ENCODE results near the gene ANO1. TPM values are rescaled to one million over a fixed set of nuclear protein-coding genes. Genes with fewer than 3 reads are reported as not detected.

The ANO1 gene
- total and polyA plus RNA-seq, 2 of the 8 experiments (the other 6 are each of a cell fraction or from before 2014, with no cell fraction given): 4.7 to 5.0 TPM

- no peaks in the 10 kb centered on the region for H3K79me2 ChIP-seq (ENCODE audit: control insufficient read depth in 1 of 2, insufficient read depth in 2 of 2, low read length in 2 of 2)
- H4K20me1 ChIP-seq (replicated peaks in 1 of 2; ENCODE audit: control insufficient read depth in 1 of 2, insufficient read depth in 2 of 2, low read length in 2 of 2): no peaks in the 10 kb centered on the region
- H3K4me3 ChIP-seq (ENCODE audit: extremely low read depth in 1 of 4, insufficient read depth in 2 of 4, low read depth in 3 of 4, low read length in 4 of 4): no peak overlapping the region
- H3K4me2 ChIP-seq (ENCODE audit: insufficient read depth in 1 of 2, low read depth in 2 of 2, low read length in 2 of 2): no peak overlapping the region
- no peak overlapping the region for H2BK120ac ChIP-seq (replicated peaks; ENCODE audit: low read depth, low read length)
- no peak overlapping the region for H3K56ac ChIP-seq (replicated peaks; ENCODE audit: insufficient read length, low read depth, low read length)
- 80% methylated on average over 19 of the region's 19 CpGs; no CpG with 5 or more reads in 1 of the 2 experiments for WGBS, 2 experiments (ENCODE audit: extremely low coverage in 1 of 2, insufficient coverage in 1 of 2, insufficient read length in 1 of 2, insufficient replicate concordance in 2 of 2, low coverage in 1 of 2, low lambda C conversion rate in 2 of 2, missing lambda C conversion rate in 1 of 2)
- H3K18ac ChIP-seq (ENCODE audit: extremely low read depth, low read length): no peak overlapping the region
- H2AK5ac ChIP-seq (ENCODE audit: low read depth, low read length): peak overlapping the region; percentile 86; the same call in 1 of the 2 replicates
- H4K91ac ChIP-seq (replicated peaks; ENCODE audit: insufficient read length, low read length): peak overlapping the region; percentile 25
- no peak overlapping the region for H4K8ac ChIP-seq (ENCODE audit: extremely low read depth, insufficient read depth, low read length)
- H3K23me2 ChIP-seq (ENCODE audit: low read depth, low read length): no peaks in the 10 kb centered on the region
- FAIRE-seq (no peak), DNase-seq (ENCODE audit: low read depth in 1 of 2, low spot score in 2 of 2) (no peak)
- no peaks in the 10 kb centered on the region for H3K9me3 ChIP-seq (ENCODE audit: insufficient read depth in 2 of 2, low read depth in 1 of 2, low read length in 1 of 2)
- POLR2A ChIA-PET (ENCODE audit: partially characterized antibody): interaction anchor here (1.3 kb wide), 1 partner anchor 10 kb away, joined by 3 read pairs; no protein-coding TSS in a partner anchor
- no peaks in the 10 kb centered on the region; a peak in 1 of 7 replicates for H3K27me3 ChIP-seq (replicated peaks in 1 of 4; ENCODE audit: control insufficient read depth in 3 of 4, extremely low read depth in 1 of 4, insufficient read depth in 3 of 4, low read length in 3 of 4)
- H3K14ac ChIP-seq (ENCODE audit: insufficient read length): no peak overlapping the region
- peak overlapping the region; percentile 81; the same call in 1 of the 2 replicates for H2BK15ac ChIP-seq (ENCODE audit: low read length)
- no peaks in the 10 kb centered on the region for H3K36me3 ChIP-seq (ENCODE audit: control insufficient read depth in 2 of 4, insufficient read depth in 4 of 4, low read length in 3 of 4)
- H3K27ac ChIP-seq (ENCODE audit: low read depth, low read length): no peak overlapping the region
- no peak overlapping the region for H3K4ac ChIP-seq (replicated peaks; ENCODE audit: insufficient read length, low read depth, low read length)
- peak overlapping the region; percentile 55; the same call in 1 of the 2 replicates for H2BK12ac ChIP-seq (ENCODE audit: low read depth, low read length)
- H3K79me1 ChIP-seq (ENCODE audit: low read depth, low read length): no peaks in the 10 kb centered on the region
- no peak overlapping the region for H4K5ac ChIP-seq (ENCODE audit: insufficient read length, low read depth, low read length)
- H3K9ac ChIP-seq (replicated peaks in 1 of 4; ENCODE audit: extremely low read depth in 1 of 4, low read depth in 3 of 4, low read length in 3 of 4): no peak overlapping the region
- H3K23ac ChIP-seq (ENCODE audit: insufficient read length): no peak overlapping the region
- peaks cover 4 to 22% (median 16%) of the 10 kb centered on the region in 4 experiments for H3K4me1 ChIP-seq (replicated peaks in 1 of 4; ENCODE audit: control insufficient read depth in 3 of 4, insufficient read depth in 4 of 4, low read length in 3 of 4)
- CTCF ChIA-PET (ENCODE audit: partially characterized antibody): interaction anchor here (0.6 to 3.3 kb wide), 11 partner anchors 13 to 331 kb away, joined by 3 to 16 read pairs (median 3); no protein-coding TSS in a partner anchor
- no peak for TF ChIP-seq TAF7 (optimal IDR thresholded peaks at IDR 0.05; ENCODE audit: borderline replicate concordance, low read depth, low read length)
- no peak for TF ChIP-seq SRF (IDR thresholded peaks at IDR 0.05; ENCODE audit: low read depth, low read length)
- no peak for TF ChIP-seq ATF3 (IDR thresholded peaks at IDR 0.05; ENCODE audit: insufficient read depth, low read depth, low read length)
- TF ChIP-seq EZH2 (IDR thresholded peaks at IDR 0.05; ENCODE audit: low read depth, low read length, severe bottlenecking): no peak
- H2AFZ ChIP-seq (ENCODE audit: low read length): no peak overlapping the region
- no peak overlapping the region for H2BK20ac ChIP-seq (ENCODE audit: low read length)
- H2BK5ac ChIP-seq (ENCODE audit: low read depth, low read length): no peak overlapping the region
Observed at GRCh38 chr11:70131606-70132190, 53.6 kb downstream of the ANO1 start.
